ENCODE results near the gene HOMEZ.
A peak's percentile ranks its signal among the peaks of the same experiment; 100 is the strongest.

DNA sequence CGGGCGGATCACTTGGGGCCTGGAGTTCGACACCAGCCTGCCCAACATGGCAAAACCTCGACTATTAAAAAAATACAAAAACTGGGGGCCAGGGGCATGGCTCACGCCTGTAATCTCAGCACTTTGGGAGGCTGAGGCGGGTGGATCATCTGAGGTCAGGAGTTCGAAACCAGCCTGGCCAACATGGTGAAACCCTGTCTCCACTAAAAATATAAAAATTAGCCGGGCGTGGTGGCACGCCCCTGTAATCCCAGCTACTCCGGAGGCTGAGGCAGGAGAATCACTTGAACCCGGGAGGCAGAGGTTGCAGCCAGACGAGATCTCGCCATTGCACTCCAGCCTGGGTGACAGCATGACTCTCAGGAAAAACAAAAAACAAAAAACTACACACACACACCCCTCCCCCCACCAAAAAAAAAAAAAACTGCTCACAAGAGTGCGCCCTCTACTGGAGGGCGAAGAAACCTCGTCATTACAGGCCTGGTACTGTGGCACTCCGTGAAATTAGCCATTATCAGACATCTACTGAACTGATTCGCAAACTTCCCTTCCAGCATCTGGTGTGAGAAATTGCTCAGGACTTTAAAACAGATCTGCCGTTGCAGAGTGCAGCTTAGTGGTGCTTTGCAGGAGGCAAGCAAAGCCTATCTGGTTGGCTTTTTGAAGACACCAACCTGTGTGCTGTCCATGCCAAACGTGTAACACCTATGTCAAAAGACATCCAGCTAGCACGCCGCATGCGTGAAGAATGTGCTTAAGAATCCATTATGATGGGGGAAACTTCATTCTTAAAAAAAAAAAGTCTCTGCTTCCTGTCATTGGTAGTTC is 9.0 kb upstream of the HOMEZ start:
- TF ChIP-seq, protein P1, sequence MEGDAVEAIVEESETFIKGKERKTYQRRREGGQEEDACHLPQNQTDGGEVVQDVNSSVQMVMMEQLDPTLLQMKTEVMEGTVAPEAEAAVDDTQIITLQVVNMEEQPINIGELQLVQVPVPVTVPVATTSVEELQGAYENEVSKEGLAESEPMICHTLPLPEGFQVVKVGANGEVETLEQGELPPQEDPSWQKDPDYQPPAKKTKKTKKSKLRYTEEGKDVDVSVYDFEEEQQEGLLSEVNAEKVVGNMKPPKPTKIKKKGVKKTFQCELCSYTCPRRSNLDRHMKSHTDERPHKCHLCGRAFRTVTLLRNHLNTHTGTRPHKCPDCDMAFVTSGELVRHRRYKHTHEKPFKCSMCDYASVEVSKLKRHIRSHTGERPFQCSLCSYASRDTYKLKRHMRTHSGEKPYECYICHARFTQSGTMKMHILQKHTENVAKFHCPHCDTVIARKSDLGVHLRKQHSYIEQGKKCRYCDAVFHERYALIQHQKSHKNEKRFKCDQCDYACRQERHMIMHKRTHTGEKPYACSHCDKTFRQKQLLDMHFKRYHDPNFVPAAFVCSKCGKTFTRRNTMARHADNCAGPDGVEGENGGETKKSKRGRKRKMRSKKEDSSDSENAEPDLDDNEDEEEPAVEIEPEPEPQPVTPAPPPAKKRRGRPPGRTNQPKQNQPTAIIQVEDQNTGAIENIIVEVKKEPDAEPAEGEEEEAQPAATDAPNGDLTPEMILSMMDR (IDR thresholded peaks at IDR 0.05; ENCODE audit: low read depth, low read length, poor library complexity, severe bottlenecking), result peak; percentile 92
- TF ChIP-seq EZH2phosphoT487 (IDR thresholded peaks at IDR 0.05; ENCODE audit: borderline replicate concordance, low read length), result no peak
